HG03342 (cell line): ENCODE measurements around the gene CDH13.

ENCODE experiments used
- ATAC-seq: cut with Tn5 transposase; IDR thresholded peaks from one replicate; pipeline ENCODE4 v1.9.1; 2021; ENCODE audit warnings: mild to moderate bottlenecking, moderate library complexity; ENCODE audit not compliant: unreplicated experiment

Gene CDH13

DNA sequence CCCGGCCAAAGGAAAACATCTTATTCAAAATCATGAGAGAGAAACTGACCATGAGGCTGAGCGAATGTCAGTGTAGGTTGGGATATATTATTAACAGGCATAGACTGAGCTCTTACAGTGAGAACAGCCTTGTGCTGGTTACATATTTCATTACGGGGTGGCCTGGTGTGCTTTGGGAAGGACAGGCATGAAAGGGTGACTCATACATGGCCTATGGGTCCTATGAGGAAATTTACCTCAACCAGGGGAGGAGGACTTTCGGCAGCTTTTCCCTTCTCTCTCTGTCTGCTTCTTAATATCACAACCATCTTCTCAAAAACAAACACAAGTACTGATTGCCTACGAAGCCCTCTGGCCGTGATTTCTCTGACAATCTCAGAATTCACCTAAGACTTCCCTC lies 579.1 kb downstream of the CDH13 start:
- no peak for ATAC-seq

DNA sequence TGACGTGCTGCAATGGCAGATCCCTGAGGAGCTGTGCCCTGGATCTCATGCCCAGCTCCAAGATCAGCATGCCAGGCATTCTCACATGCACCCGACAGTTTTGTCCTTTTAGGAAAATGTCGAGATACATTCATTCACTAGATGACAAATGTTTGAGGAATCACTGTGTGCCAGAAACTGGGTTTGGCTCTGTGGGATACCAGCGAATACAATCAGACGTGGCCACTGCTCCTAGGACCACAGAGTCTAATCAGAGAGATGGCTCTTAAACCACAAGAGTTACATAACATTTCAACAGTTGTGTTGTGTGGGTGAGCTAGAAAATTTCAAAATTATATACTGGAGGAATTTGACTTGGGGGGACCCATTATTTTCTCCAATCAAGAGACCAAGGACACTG lies 579.7 kb downstream of the CDH13 start:
- no peak for ATAC-seq

DNA sequence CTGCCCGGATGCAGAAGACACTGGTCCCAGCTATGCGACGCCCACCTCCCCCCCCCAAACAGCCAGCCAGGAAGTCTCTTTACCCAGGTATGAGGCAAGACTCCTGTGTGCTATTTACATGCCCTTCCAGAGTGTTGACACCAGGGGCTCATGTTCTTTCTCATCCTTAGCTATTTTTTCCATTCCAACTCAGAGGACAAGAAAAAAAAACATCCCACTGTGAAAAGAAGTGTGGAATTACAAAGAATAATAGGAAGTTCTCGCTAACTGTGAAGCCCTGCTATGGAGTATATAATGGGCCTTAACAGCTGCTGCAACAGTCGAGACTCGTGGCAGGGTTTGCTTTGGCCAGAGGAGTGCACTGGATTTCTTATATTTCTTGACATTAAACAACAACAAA lies 584.9 kb downstream of the CDH13 start:
- ATAC-seq: no peak

DNA sequence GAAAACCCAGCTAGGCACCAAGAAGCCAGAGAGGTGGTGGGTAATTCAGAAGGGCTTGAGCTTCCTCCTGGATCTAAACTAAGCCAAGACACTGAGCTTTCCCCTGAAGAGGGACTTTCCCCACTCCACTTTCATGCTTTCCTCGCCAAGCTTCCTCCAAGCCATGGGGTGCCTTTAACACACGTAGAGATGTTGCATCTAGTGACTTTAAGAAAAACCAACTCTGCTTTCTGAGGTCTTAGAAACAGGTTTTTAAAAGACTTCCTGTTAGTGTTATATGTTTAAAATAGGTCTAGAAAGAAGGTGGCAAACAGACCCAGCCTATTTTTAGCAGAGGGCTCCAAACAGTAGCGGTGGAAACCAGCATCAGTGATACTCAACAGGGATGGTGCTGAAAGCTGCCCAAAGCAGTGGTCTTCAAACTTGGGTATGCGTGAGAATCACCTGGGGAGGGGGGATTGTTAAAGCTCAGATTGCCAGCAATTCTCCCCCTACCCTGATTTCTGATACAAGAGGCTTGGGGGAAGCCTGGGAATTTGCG lies 585.6 kb downstream of the CDH13 start:
- no peak for ATAC-seq

DNA sequence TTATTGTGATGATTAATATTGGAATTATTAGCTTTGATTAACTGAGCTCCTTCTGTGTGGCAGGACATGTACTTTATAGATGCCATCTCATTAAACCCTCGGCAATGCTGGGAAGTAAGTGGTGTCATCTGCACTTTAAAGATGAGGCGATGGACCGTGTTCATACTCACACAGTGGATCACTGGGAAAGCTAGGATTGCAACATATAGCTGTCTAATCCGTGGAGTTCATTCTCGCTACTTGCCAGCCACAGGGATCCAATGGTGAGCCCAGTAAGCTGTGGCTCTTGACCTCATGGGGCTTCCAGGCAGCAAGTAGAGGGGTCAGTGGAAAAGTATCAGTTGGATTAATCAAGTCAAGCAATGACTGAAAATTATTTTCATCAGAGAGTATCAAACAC lies 587.9 kb downstream of the CDH13 start:
- no peak for ATAC-seq

DNA sequence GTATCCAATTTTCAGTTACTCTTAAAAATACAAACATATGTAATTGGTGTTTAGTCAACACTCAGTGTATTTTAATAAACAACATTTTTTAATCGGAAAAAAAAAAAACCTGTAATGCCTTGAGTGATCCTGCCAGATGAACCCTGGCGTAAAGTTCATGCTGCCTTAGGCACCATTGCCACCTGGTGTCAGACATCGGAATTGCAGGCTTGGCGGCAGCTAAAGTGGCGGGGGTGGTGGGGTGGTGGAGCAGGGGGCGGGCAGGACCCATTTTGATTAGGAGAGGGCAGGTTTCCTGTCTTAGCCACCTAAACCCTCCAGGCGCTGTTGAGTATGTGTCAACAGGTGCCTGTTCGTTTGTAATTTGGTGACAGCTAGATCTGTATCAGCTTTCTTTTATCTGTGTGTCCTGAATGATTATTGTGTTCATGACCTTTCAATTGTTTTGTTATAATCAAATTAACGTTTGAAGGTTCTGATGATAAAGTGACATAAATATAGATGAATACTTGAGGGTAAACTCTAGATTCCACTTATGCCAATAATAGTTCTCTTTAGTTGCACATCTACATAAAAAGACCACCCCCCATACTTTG lies 588.7 kb downstream of the CDH13 start:
- ATAC-seq: no peak

DNA sequence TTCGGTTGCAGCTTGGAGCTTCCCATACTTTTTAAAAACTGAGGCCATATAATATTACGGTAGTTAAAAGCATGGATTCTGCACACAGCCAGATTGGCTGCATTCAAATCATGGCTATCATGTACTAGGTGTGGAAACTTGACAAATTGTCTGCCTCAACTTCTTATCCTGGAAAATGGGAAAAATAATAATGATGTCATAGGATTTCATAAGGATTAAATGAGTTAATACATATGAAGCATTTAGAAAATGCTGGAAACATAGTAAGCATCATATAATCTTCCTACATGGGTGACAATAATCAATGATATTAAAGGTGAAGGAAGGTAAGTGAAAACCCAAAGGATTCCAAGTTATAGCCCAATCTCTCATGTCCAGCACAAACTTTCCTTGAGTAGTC lies 592.5 kb downstream of the CDH13 start:
- no peak for ATAC-seq

DNA sequence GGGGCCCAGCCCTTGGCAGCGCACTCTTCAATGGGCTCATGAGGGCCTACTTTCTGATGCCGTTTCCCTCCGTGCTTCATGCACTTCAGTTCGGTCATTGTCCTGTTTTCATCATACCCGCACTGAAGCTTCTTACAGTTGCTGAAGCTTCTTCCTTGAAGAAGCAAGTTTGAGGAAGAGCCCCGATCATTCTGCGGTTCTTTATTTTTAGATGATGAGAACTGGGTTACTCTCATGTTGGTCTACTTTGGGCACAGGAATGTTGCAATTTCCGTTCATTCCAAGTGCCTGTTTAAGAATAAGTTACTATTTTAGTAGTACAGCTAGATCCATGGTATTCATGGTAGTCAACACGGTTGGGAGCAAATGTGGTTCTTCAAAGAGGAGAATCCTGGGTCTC lies 593.3 kb downstream of the CDH13 start:
- ATAC-seq: no peak

DNA sequence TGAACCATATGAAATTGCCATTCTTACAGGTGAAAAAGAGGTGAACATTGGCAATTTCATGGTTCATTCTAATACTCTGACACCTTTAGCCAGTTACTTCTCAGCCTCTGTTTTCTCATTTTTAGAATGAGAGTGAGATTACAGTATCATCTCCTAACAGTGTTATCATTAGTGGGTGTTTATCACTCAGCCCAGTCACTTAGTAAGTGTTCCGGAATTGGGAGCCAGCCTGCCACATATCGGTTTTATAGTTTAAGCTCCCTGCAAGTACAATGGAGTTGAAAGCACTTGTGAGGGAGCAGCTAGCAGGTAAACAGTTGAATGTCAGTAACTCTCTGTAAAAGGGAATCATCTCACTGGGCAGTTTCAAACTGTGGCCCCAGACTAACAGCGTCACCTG lies 597.9 kb downstream of the CDH13 start:
- no peak for ATAC-seq

DNA sequence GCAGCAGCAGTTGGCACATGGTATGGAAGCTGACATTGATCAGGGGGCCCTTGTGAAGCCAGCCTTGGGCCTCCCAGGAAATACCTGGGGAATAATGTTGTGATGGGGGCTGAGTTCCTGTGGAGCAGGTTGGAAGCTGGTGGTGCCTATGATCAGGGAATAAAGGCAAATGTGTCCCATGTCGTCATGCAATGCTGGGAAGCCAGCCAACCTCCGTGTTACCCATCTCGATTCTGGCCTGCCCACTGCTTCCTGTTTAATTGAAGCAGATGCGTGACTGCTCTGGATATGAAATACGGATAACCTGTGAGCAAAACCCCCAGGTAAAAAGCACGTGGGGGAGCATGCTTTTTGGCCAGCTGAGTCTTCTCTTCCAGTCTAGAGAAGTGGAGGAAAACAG lies 600.6 kb downstream of the CDH13 start:
- ATAC-seq: no peak

DNA sequence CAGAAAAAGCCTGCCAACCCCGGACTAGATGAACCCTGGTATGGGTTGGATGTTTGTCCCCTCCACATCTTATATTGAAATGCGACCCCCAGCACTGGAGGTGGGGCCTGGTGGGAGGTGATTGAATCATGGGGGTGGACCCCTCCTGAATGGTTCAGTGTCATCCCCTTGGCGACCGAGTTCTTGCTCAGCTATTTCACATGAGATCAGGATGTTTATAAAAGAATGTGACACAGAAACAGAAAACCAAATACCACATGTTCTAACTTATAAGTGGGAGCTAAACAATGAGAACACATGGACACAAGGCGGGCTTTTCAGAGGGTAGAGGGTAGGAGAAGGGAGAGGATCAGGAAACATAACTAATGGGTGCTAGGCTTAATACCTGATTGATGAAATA lies 605.0 kb downstream of the CDH13 start:
- no peak for ATAC-seq

DNA sequence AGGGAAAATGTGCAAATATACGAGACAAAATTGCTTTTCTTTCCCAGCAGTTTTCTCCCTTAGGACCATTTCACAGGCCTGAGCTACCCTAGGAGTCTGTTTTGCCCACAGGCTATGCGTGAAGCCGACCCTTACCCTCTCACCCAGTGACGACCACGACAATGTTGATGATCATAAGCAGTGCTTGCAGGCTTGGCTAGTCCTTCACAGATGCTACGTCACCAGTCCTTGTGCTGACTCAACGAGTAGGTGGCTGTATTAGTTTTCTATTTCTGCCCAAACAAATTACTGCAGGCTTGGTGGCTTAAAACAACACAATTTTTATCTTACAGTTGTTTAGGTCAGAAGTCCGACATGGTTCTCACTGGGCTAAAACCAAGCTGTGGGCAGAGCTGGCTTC lies 606.4 kb downstream of the CDH13 start:
- ATAC-seq: no peak

DNA sequence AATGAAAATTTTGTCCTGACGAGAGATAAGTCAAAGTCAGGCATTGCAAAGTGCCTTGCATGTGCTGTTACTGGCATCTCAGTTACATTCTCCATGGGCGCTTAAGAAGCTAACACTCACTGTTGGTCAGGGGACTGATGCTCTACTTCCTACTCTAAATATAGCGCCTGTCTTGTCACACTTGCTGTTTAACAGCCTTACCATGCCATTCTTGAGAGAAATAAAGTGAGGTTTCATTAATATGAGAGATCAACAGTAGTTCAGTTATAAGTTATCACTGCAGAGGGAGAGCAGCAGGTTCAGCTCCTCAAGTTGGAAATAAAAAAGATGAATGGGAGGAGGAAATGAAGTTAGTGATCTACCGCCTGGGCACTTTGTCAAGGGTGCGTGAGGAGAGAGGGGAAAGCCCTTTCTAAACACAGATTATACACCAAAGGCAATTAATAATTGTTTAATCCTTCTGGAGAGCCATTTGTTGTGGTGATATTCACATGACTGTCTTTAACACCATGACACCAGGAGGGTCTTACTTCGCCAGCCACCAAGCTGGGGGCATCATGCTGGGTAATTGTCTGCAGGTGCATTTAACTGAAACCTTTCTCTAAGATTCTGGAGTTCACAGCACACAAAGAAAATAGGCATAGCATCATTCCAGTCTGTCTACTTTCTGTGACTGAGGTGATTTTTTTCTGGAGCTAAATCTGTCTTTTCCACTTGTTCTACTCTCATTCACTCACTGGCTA lies 612.4 kb downstream of the CDH13 start:
- ATAC-seq: no peak

DNA sequence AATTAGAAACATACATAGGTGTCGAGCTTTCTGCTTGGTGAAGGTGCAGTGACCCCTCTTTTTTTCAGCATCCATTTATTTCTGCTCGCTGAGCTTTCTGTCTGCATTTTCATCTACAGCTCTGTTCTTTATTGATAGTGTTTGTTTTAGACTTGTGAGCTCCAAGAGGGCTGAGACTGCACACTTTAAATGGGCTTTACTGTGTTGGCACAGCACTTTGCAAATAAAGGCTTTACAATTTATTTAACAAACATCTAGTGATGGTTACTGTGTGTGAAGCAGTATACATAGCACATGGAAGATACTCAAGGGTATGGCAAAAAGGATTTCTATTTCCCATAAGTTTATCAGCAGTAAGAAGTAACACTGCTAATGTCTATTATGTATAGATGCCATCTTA lies 617.3 kb downstream of the CDH13 start:
- ATAC-seq: no peak

DNA sequence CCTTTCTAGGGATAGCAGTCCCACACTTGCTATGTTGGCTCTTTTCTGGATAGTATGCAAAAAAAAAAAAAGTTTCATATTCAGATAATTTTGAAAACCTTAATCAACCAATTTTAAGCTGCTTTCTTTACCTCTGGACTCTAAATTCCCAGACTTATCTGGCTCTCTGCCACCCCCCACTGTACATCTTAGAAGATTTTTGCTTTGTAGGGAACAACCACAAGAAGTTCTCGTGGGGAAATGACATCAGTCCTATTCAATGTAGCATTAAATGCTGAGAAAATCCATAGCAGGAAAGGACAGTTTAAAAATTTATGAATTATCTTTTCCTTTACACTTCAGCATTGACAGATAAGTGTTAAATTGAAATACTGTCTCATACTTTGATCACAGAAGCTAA lies 618.3 kb downstream of the CDH13 start:
- no peak for ATAC-seq

DNA sequence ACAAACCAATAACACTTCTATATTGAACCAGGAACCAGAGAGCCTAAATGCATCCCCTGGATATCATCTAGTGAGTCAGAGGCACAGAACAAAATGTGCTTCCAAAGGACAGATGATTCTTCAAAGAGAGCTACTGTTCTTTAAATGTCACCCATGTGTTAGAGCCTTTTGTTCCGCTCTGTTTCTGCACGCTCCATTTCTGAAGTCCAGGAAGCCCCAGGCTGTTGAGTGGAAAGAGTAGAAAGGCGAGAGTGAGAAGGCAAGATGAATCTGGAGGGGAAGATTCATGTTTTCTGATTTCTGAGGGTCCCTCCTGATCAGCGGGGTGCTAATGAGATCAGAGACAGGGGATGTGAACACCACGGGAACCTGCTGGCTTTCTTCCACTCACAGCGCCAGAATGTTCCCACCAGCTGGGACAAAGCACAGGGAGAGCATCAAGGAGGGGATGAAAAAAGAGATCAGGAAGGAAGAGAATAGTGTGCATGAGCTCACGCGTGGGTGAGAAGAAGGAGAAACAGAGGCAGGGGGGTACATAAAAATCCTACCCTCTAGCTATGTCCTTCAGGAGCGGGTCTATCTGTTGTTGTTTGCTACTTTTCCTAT lies 621.1 kb downstream of the CDH13 start:
- no peak for ATAC-seq

DNA sequence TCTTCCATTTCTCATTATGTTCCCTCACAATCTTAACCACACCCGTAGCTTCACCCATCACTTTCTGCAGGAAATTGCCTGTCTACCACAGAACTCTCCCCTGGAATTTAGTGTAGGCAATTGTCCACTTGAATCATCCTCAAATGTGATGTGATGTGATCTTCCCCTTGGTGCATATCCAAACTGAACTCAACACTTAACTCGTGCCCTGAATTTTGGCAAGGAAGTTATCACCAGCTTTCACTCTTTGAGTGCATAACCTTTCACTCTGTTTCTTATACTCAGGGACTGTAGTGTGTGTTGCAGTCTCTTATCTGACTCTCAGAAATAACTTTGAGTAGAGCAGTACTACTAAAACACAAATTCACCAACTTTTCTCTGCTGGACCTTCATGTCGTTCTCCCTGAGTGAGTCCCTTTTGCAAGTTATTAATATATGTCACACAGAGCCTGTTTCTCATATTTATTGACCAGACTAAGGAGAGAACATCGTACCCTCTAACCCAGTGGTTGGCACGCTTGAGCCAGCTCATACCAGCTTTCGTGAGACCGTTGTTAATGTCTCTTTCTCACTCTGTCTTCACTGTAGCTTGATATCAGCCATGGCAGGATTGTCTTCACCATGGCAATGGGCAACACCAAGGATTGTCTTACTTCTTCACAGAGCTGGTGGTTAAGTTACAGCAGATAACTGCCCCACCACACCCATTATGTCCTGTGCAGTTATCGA lies 622.1 kb downstream of the CDH13 start:
- no peak for ATAC-seq

DNA sequence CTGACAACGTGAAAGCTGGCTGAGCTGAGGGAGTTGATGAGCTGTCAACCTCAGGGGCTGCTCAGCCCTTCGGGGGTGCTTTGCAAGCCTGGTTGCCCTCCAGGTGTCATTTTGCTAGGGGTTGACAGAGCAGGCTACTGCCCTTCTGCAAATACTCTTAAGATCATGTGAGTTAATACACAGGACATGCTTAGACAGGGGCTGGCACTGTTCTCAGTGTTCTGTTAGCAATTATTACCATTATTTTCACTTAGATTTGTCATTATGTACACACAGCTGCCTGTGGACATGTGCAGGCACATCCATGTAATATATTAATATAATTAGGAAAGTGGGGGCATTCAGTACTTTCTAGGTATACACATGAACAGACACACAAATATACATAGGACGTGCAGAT lies 626.8 kb downstream of the CDH13 start:
- ATAC-seq: no peak

DNA sequence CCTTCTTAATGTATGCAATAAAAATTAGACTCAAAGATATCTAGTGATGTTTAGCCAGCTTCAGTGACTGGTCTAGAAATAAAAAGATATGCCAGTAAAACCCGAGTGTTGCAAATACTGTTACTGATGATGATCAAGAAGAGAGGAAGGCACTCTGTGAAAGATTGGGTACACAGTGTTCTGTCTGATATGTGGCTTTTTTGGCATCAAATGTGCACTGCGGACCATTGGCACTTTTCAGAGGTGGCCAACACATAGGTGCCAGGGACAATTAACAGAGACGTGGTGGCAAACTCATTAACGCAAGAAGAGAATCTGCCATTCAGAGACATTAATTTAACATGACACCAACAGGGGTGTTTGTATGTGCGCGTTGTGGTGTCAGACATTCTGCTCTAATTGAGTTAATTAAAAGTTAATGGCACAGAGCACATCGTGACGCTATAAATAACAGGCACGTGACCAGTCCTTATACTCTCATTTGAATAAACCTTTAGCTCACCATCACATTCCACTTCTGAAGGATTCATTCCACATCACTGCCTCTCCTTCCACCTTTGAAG lies 631.7 kb downstream of the CDH13 start:
- ATAC-seq: no peak

DNA sequence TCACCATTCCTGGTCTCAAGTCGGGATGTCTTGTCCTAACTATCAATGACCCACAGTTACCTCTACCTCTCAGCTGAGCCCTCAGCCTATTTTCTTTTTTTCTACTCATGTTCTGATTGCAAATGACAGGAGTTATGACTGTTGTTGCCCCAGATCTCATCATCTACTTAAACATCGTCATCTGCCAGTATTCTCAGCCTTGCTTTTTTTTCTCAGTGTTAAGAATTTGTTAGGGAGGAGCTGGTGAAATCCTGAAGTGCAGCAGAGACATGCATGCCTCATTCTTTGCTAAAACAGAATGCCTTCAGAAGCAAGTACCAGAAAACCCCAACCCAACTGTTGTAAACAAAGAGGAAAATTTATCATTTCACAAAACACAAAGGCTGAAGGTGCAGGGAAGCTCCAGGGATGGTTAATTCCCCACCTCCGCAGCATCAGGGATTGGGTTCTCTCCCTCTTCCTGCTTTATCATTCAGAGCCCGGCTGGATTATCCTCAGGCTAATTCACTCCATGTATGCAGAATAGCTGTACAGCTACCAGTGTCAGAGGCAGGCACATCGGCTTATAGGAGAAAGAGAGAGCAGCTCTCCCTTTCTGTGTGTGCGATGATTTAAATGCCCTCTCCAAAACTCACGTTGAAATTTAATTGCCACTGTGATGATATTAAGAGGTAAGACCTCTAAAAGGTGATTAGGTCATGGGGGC lies 640.2 kb downstream of the CDH13 start:
- no peak for ATAC-seq

DNA sequence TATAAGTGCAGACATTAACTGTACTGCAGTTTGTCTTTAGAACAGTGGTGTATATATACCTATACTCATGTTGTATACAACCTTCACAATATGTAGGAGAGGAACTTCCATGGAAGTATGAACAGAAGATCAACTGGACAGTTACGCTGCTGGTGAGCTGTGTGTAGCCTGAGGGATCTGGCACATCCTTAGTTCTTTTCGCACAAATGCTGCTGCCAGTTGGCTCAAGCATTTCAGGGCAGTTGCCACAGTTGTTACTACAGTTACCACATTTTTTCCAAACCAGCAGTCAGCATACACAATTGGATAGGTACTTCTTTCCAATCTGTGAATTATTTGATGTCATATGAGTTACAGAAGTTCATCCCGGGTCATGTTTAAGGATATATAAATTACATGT lies 641.4 kb downstream of the CDH13 start:
- ATAC-seq: no peak
